ENCODE data around the gene PLAAT4.

GRCh38 chr11:63516109-63516508, 20.5 kb upstream of the PLAAT4 start:
- TF ChIP-seq, protein P1, sequence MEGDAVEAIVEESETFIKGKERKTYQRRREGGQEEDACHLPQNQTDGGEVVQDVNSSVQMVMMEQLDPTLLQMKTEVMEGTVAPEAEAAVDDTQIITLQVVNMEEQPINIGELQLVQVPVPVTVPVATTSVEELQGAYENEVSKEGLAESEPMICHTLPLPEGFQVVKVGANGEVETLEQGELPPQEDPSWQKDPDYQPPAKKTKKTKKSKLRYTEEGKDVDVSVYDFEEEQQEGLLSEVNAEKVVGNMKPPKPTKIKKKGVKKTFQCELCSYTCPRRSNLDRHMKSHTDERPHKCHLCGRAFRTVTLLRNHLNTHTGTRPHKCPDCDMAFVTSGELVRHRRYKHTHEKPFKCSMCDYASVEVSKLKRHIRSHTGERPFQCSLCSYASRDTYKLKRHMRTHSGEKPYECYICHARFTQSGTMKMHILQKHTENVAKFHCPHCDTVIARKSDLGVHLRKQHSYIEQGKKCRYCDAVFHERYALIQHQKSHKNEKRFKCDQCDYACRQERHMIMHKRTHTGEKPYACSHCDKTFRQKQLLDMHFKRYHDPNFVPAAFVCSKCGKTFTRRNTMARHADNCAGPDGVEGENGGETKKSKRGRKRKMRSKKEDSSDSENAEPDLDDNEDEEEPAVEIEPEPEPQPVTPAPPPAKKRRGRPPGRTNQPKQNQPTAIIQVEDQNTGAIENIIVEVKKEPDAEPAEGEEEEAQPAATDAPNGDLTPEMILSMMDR (IDR thresholded peaks at IDR 0.05), result no peak
- no peak for TF ChIP-seq POLR2A (IDR thresholded peaks at IDR 0.05)
